Measurements from ENCODE around the gene NOVA2.

Gene NOVA2

DNA sequence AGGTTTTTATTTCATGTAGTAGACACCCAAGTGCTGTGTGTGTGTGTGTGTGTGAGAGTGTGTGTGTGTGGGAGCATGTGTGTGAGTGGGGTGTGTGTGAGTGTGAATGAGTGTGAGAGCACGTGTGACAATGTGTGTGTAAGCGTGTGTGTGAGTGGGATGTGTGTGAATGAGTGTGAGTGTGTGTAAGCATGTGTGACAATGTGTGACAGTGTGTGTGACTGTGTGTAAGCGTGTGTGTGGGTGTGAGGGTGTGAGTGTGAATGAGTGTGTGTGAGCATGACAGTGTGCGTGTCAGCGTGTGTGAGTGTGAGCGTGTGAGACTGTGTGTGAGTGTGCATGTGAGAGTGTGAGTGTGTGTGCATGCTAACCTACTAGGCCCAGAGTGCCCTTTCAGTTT, 15.3 kb downstream of the NOVA2 start:
- H3K4me3 ChIP-seq (replicated peaks; ENCODE audit: low read depth, low read length): no peak overlapping the region
- DNase-seq (ENCODE audit: extremely low read depth, insufficient read length): no peak
- no peaks in the 10 kb centered on the region; the same call in 1 of the 2 replicates for H3K27me3 ChIP-seq (replicated peaks; ENCODE audit: control insufficient read depth, insufficient read depth, low read length)
- TF ChIP-seq CTCF (IDR thresholded peaks at IDR 0.05; ENCODE audit: insufficient read depth, low read length, poor library complexity, severe bottlenecking): no peak
- no peaks in the 10 kb centered on the region for H3K36me3 ChIP-seq (ENCODE audit: control insufficient read depth, insufficient read depth, low read length)

DNA sequence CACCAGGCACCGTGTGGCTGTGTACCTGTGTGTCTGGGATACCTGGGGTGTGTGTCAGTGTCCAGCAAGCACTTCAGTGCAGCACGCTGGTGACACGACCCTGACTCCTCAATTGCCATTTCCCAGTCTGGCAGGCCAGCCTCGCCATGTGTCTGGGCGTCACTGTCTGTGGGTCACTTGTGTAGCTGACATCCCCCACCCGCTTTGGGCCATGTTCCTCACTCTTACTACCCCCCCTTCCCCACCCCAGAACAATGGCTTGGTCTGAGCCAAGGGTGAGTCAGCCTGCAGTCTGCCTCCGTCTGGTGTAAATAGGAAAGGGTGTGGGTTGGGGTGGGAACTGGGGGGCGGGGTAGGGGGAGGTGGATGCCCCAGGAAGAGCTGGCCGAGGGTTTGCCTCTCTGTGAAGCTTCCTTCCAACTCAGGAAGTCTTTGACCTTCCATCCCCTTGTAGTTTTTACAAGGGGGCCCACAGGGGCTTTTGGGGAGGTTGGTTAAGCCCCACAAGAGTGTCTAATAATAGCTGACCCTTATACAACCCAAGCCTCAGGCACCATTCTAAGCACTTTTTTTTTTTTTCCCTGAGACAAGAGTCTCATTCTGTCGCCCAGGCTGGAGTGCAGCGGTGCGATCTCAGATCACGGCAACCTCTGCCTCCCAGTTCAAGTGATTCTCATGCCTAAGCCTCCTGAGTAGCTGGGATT, 17.6 kb downstream of the NOVA2 start:
- H3K36me3 ChIP-seq (ENCODE audit: control insufficient read depth, insufficient read depth, low read length): no peaks in the 10 kb centered on the region
- TF ChIP-seq CTCF (IDR thresholded peaks at IDR 0.05; ENCODE audit: insufficient read depth, low read length, poor library complexity, severe bottlenecking): no peak
- no peaks in the 10 kb centered on the region; the same call in 1 of the 2 replicates for H3K27me3 ChIP-seq (replicated peaks; ENCODE audit: control insufficient read depth, insufficient read depth, low read length)
- H3K4me3 ChIP-seq (replicated peaks; ENCODE audit: low read depth, low read length): no peak overlapping the region
- no peak for DNase-seq (ENCODE audit: extremely low read depth, insufficient read length)

GRCh38 chr19:45954156-45954555, 19.5 kb downstream of the NOVA2 start:
- no peaks in the 10 kb centered on the region for H3K27me3 ChIP-seq (replicated peaks; ENCODE audit: control insufficient read depth, insufficient read depth, low read length)
- no peak for TF ChIP-seq CTCF (IDR thresholded peaks at IDR 0.05; ENCODE audit: insufficient read depth, low read length, poor library complexity, severe bottlenecking)
- H3K4me3 ChIP-seq (replicated peaks; ENCODE audit: low read depth, low read length): no peak overlapping the region
- no peak for DNase-seq (ENCODE audit: extremely low read depth, insufficient read length)
- no peaks in the 10 kb centered on the region for H3K36me3 ChIP-seq (ENCODE audit: control insufficient read depth, insufficient read depth, low read length)

GRCh38 chr19:45953676-45954075, 20.0 kb downstream of the NOVA2 start:
- no peak for TF ChIP-seq CTCF (IDR thresholded peaks at IDR 0.05; ENCODE audit: insufficient read depth, low read length, poor library complexity, severe bottlenecking)
- Histone ChIP-seq H3K4me3 (replicated peaks; ENCODE audit: low read depth, low read length) (no peak overlapping the region), H3K27me3 (replicated peaks; ENCODE audit: control insufficient read depth, insufficient read depth, low read length) (no peaks in the 10 kb centered on the region), H3K36me3 (ENCODE audit: control insufficient read depth, insufficient read depth, low read length) (no peaks in the 10 kb centered on the region)
- no peak for DNase-seq (ENCODE audit: extremely low read depth, insufficient read length)

- no peaks in the 10 kb centered on the region for H3K36me3 ChIP-seq (ENCODE audit: control insufficient read depth, insufficient read depth, low read length)
- H3K27me3 ChIP-seq (replicated peaks; ENCODE audit: control insufficient read depth, insufficient read depth, low read length): no peaks in the 10 kb centered on the region
- DNase-seq (ENCODE audit: extremely low read depth, insufficient read length): peak; percentile 75
- H3K4me3 ChIP-seq (replicated peaks; ENCODE audit: low read depth, low read length): peak overlapping the region; percentile 41
- no peak for TF ChIP-seq CTCF (IDR thresholded peaks at IDR 0.05; ENCODE audit: insufficient read depth, low read length, poor library complexity, severe bottlenecking)
These were observed 20.8 kb downstream of the NOVA2 start for GRCh38 chr19:45952686-45953505.
